PC-3 (cell line): Measurements from ENCODE around the gene MEG3. TPM values are rescaled to one million over a fixed set of nuclear protein-coding genes. Genes with fewer than 3 reads are reported as not detected.

Experiments used
- ATAC-seq: fragments of 200-7000 bp; cut with Tn5 transposase; 2 replicates; pipeline ENCODE4 v1.9.1; 2020; ENCODE audit warnings: mild to moderate bottlenecking, moderate library complexity
- BruUV-seq: library from RNA; stranded (reverse); fragments of 400-500 nt; replicated peaks from 2 replicates; lab custom pipeline; 2021; lab: Mats Ljungman, UMichigan
- CTCF ChIA-PET: fragments of 300-600 bp; sonication (Branson Sonifier 250); formaldehyde crosslinking; loops from one replicate; lab custom pipeline; 2022; ENCODE audit warnings: antibody characterized with exemption; lab: Charles Lee
- POLR2A ChIA-PET: fragments of 300-600 bp; sonication (Branson Sonifier 250); formaldehyde crosslinking; loops from one replicate; lab custom pipeline; 2022; ENCODE audit warnings: antibody characterized with exemption; ENCODE audit not compliant: unreplicated experiment; lab: Charles Lee
- DNase-seq: peaks from one replicate; pipeline ENCODE4 v3.0.0-alpha.2; 2015
- H2AFZ ChIP-seq: fragments of 300-600 bp; sonication (generic); 2 replicates; pipeline ENCODE4 v1.6.0; 2016; ENCODE audit warnings: antibody characterized with exemption, low read length
- H3F3A ChIP-seq: fragments of 300-600 bp; sonication (generic); one replicate; pipeline ENCODE4 v1.6.0; 2017; ENCODE audit warnings: antibody characterized with exemption, low read length, control low read depth, mild to moderate bottlenecking; ENCODE audit not compliant: unreplicated experiment
- H3K27ac ChIP-seq: fragments of 300-600 bp; sonication (generic); 2 replicates; pipeline ENCODE4 v1.5.1; 2016; ENCODE audit warnings: mild to moderate bottlenecking, low read length
- H3K27me3 ChIP-seq: fragments of 300-600 bp; sonication (generic); 2 replicates; pipeline ENCODE4 v1.6.1; 2016; ENCODE audit warnings: low read length, mixed read lengths
- H3K36me3 ChIP-seq: fragments of 300-600 bp; sonication (generic); 2 replicates; pipeline ENCODE4 v1.6.1; 2016; ENCODE audit warnings: low read depth, mixed run types, low read length, mixed read lengths
- H3K4me1 ChIP-seq: fragments of 300-600 bp; sonication (generic); 2 replicates; pipeline ENCODE4 v1.5.1; 2016; ENCODE audit warnings: low read length; ENCODE audit not compliant: insufficient read depth
- H3K4me2 ChIP-seq: fragments of 300-600 bp; sonication (generic); 2 replicates; pipeline ENCODE4 v1.6.0; 2016; ENCODE audit warnings: low read length
- H3K4me3 ChIP-seq: fragments of 300-600 bp; sonication (generic); 2 replicates; pipeline ENCODE4 v1.5.1; 2016; ENCODE audit warnings: mild to moderate bottlenecking, low read length, mixed read lengths
- H3K79me2 ChIP-seq: fragments of 300-600 bp; sonication (generic); 2 replicates; pipeline ENCODE4 v1.6.1; 2017; ENCODE audit warnings: low read length, mixed read lengths
- H3K9ac ChIP-seq: fragments of 300-600 bp; sonication (generic); 2 replicates; pipeline ENCODE4 v1.6.0; 2016; ENCODE audit warnings: mild to moderate bottlenecking, low read length
- H3K9me2 ChIP-seq: fragments of 300-600 bp; sonication (generic); replicated peaks from 2 replicates; pipeline ENCODE4 v1.6.1; 2016; ENCODE audit warnings: mixed run types, low read length, mixed read lengths
- H3K9me3 ChIP-seq: fragments of 300-600 bp; sonication (generic); 2 replicates; pipeline ENCODE4 v1.6.1; 2016; ENCODE audit warnings: low read length, mixed read lengths
- H4K20me1 ChIP-seq: fragments of 300-600 bp; sonication (generic); 2 replicates; pipeline ENCODE4 v1.6.1; 2016; ENCODE audit warnings: low read length, mixed read lengths
- EZH2 ChIP-seq: fragments of 300-600 bp; sonication (generic); IDR thresholded peaks from one replicate; pipeline ENCODE4 v1.6.1; 2017; ENCODE audit warnings: antibody characterized with exemption, mild to moderate bottlenecking, low read length; ENCODE audit not compliant: unreplicated experiment
- EZH2phosphoT487 ChIP-seq: fragments of 300-600 bp; sonication (generic); IDR thresholded peaks from 2 replicates; pipeline ENCODE4 v1.6.1; 2018; ENCODE audit warnings: mild to moderate bottlenecking, antibody characterized with exemption, low read length, borderline replicate concordance
- intact Hi-C: fragments of 100-400 bp; cut with micrococcal nuclease; formaldehyde crosslinking; loops from 2 replicates; pipeline ENCODE4 v1.9.0; 2023
- total RNA-seq: library from RNA; depleted of rRNA; stranded (reverse); fragments of >200 nt; gene quantifications from 2 replicates; pipeline ENCODE4 v1.2.3, GENCODE V29; 2014
- TF ChIP-seq, protein P1 (sequence below): fragments of 300-600 bp; sonication (generic); conservative IDR thresholded peaks from 2 replicates; pipeline ENCODE4 v1.5.1; 2017; ENCODE audit warnings: antibody characterized with exemption, low read depth, mild to moderate bottlenecking, low read length

MEG3 gene
- total RNA-seq, 1 experiment from 2014 or later: not detected

DNA sequence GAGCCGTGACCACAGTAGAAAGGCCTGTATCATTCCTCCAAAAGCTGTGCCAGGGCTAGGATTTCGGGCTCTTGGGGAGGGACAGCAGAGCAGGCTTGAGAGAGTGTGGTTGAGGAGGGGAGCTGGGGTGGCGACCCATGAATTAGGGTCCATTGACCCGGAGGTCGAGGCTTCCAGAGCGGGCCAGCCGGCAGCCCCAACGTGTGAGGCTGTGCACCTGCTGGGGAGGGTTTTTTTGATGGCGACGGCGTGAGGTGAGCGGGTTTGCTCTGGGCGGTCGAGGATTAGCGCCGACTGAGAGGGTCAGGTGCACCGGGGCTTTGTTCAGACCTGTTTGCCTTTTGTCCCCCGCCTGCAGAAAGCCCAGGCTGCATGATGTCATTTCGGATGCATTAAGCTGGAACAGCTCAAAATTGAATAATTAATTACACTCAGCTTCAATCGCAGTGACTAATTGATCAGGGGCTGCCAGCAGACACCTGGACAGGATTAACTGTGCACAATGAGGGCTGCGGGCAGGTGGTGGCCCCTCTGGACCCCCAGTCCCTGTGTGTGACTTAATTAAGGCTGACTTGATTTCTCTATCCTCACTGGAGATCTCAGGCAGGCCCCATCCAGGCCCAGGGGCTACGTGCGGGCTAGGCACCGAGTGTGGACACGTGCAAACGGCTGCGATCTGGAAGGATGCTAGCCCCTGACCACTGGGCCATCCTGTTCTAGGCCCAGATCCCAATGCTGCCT, 42.1 kb upstream of the MEG3 start:
- H3K4me2 ChIP-seq: no peak overlapping the region
- no peaks in the 10 kb centered on the region for H4K20me1 ChIP-seq
- ChIA-PET POLR2A (no interaction called here), CTCF (no interaction called here)
- no peaks in the 10 kb centered on the region for H3K36me3 ChIP-seq
- no peak overlapping the region for H3K9ac ChIP-seq
- no peak overlapping the region for H2AFZ ChIP-seq
- no peak overlapping the region for H3K4me3 ChIP-seq
- ATAC-seq (no peak), DNase-seq (no peak)
- intact Hi-C loops: no loop called here
- no TSS peak for BruUV-seq
- no peaks in the 10 kb centered on the region for H3K79me2 ChIP-seq
- H3K9me3 ChIP-seq: no peaks in the 10 kb centered on the region
- H3K9me2 ChIP-seq: no peaks in the 10 kb centered on the region
- H3F3A ChIP-seq: no peaks in the 10 kb centered on the region
- TF ChIP-seq EZH2phosphoT487 (no peak), EZH2 (no peak)
- TF ChIP-seq, protein P1, sequence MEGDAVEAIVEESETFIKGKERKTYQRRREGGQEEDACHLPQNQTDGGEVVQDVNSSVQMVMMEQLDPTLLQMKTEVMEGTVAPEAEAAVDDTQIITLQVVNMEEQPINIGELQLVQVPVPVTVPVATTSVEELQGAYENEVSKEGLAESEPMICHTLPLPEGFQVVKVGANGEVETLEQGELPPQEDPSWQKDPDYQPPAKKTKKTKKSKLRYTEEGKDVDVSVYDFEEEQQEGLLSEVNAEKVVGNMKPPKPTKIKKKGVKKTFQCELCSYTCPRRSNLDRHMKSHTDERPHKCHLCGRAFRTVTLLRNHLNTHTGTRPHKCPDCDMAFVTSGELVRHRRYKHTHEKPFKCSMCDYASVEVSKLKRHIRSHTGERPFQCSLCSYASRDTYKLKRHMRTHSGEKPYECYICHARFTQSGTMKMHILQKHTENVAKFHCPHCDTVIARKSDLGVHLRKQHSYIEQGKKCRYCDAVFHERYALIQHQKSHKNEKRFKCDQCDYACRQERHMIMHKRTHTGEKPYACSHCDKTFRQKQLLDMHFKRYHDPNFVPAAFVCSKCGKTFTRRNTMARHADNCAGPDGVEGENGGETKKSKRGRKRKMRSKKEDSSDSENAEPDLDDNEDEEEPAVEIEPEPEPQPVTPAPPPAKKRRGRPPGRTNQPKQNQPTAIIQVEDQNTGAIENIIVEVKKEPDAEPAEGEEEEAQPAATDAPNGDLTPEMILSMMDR: no peak
- H3K4me1 ChIP-seq: no peaks in the 10 kb centered on the region
- no peaks in the 10 kb centered on the region for H3K27me3 ChIP-seq
- no peak overlapping the region for H3K27ac ChIP-seq

DNA sequence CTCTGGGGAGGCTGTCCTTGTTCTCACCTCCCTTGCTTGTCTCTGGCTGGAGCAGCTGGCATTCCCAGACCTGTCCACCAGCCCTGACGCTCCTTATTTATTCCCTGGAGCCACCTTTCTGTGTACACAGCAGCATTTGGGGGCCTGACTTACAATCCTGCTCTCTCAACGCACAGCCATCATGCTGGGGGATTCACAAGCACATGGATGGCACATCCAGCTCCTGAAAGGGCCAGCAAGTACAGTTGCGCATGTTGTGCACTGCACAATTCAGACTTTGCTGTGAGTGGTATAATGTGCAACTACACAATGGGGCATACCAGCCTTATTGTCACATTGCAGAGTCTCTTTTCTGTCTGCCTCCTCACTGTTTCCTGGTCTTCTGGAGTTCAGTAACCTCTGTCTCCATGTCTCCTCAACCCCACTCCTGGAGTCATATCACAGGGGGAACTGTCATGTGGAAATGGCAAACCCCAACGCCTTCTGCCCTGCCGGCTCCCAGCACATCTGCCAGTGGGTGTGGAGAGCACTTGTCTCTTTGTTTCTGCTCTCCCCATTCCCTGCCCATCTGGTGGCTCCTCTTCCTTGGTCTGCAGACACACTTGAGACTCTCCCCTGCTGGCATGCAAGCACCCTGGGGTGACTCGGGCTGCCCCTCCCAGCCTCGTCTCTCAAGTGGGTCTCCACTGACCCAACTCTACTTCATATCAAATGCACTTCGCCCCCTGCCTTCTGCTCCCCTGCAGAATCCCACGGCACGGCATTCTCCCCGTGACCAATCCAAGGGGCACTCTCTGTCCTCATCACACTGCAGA, 41.2 kb upstream of the MEG3 start:
- ChIA-PET POLR2A (no interaction called here), CTCF (no interaction called here)
- Histone ChIP-seq H3K9ac (no peak overlapping the region), H3K27me3 (no peaks in the 10 kb centered on the region), H3K27ac (no peak overlapping the region), H3K4me2 (no peak overlapping the region), H3K9me2 (no peaks in the 10 kb centered on the region), H3K4me1 (no peaks in the 10 kb centered on the region), H3F3A (no peaks in the 10 kb centered on the region), H3K4me3 (no peak overlapping the region), H2AFZ (no peak overlapping the region), H3K79me2 (no peaks in the 10 kb centered on the region), H3K9me3 (no peaks in the 10 kb centered on the region), H4K20me1 (no peaks in the 10 kb centered on the region), H3K36me3 (no peaks in the 10 kb centered on the region)
- no peak for ATAC-seq
- TF ChIP-seq EZH2 (no peak), EZH2phosphoT487 (no peak)
- TF ChIP-seq, protein P1: no peak
- DNase-seq: no peak
- intact Hi-C loops: no loop called here
- BruUV-seq: no TSS peak

DNA sequence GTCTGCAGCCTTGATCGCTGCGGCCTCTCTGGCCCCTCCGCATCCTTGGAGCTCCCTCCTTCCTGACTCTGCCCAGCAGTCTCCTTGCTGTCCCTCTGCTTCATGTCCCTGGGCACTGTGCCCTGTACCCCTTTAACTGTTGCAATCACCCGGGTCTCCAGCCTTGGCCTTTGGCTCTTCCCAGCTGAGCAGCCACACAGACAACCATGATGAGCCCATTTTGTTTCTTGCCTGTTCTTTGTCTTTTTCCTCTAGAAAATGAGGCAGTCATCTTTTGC, 40.6 kb upstream of the MEG3 start:
- ATAC-seq: no peak
- intact Hi-C loops: no loop called here

More for the DNA sequence above, 40.6 kb upstream of the MEG3 start:
- H3K79me2 ChIP-seq: no peaks in the 10 kb centered on the region
- no peaks in the 10 kb centered on the region for H3K4me1 ChIP-seq
- H3K27me3 ChIP-seq: no peaks in the 10 kb centered on the region
- H3F3A ChIP-seq: no peaks in the 10 kb centered on the region
- H3K9ac ChIP-seq: no peak overlapping the region
- TF ChIP-seq, protein P1: no peak
- no peak for TF ChIP-seq EZH2
- TF ChIP-seq EZH2phosphoT487: no peak
- no peaks in the 10 kb centered on the region for H4K20me1 ChIP-seq
- H3K4me3 ChIP-seq: no peak overlapping the region
- BruUV-seq: no TSS peak
- CTCF ChIA-PET: no interaction called here
- H3K4me2 ChIP-seq: no peak overlapping the region
- no peaks in the 10 kb centered on the region for H3K9me3 ChIP-seq
- H3K27ac ChIP-seq: no peak overlapping the region
- DNase-seq: no peak
- no peaks in the 10 kb centered on the region for H3K36me3 ChIP-seq
- no peak overlapping the region for H2AFZ ChIP-seq
- H3K9me2 ChIP-seq: no peaks in the 10 kb centered on the region
- POLR2A ChIA-PET: no interaction called here
